HG03460 (cell line): Measurements from ENCODE around the gene FERMT3.
"Not testable (repeated sequence)": the region's sequence is repeated elsewhere in the genome, so short reads cannot be mapped to it uniquely, and the experiment has no call there.

Source experiments
- ATAC-seq: cut with Tn5 transposase; IDR thresholded peaks from one replicate; pipeline ENCODE4 v1.9.1; 2021; ENCODE audit not compliant: unreplicated experiment

The FERMT3 gene

GRCh38 chr11:64206457-64207255 is at the start of gene FERMT3:
FERMT3 (plus strand) TSS chr11:64206721; CDS start chr11:64207365, 644 bp downstream.
- peak; percentile 47 for ATAC-seq

- ATAC-seq = no peak
Observed at GRCh38 chr11:64157631-64158394, 48.7 kb upstream of the FERMT3 start.

- no peak for ATAC-seq
Observed at GRCh38 chr11:64161037-64161436, 45.5 kb upstream of the FERMT3 start.

- ATAC-seq = not testable (repeated sequence)
Observed at GRCh38 chr11:64162769-64163168, 43.8 kb upstream of the FERMT3 start.

- ATAC-seq = no peak
Observed at GRCh38 chr11:64163951-64164350, 42.6 kb upstream of the FERMT3 start.

GRCh38 chr11:64164392-64165312 is 41.9 kb upstream of the FERMT3 start:
- ATAC-seq = no peak

GRCh38 chr11:64165481-64165841 is 41.1 kb upstream of the FERMT3 start:
- ATAC-seq = peak; percentile 9

GRCh38 chr11:64165842-64166635 is 40.5 kb upstream of the FERMT3 start, which contains the start of gene MACROD1:
MACROD1 (minus strand) TSS chr11:64166113; CDS start chr11:64165994, 119 bp downstream.
- peak; percentile 54 for ATAC-seq

GRCh38 chr11:64170419-64170818 is 36.1 kb upstream of the FERMT3 start:
- ATAC-seq = no peak

- ATAC-seq = no peak
Observed at GRCh38 chr11:64173616-64174355, 32.7 kb upstream of the FERMT3 start.

- no peak for ATAC-seq
Observed at GRCh38 chr11:64176751-64177150, 29.8 kb upstream of the FERMT3 start.

GRCh38 chr11:64178203-64178602 is 28.3 kb upstream of the FERMT3 start:
- no peak for ATAC-seq

GRCh38 chr11:64178951-64179639 is 27.4 kb upstream of the FERMT3 start:
- ATAC-seq = no peak

- no peak for ATAC-seq
Observed at GRCh38 chr11:64180891-64181290, 25.6 kb upstream of the FERMT3 start.

GRCh38 chr11:64181506-64182411 is 24.8 kb upstream of the FERMT3 start:
- ATAC-seq = no peak

- ATAC-seq = no peak
Observed at GRCh38 chr11:64183890-64184289, 22.6 kb upstream of the FERMT3 start.

- peak; percentile 22 for ATAC-seq
Observed at GRCh38 chr11:64185175-64185692, 21.3 kb upstream of the FERMT3 start.
